Hindlimb muscle (tissue), 1 donor: Measurements from ENCODE around the gene MSRB2. TPM values are rescaled to one million over a fixed set of nuclear protein-coding genes. Genes with fewer than 3 reads are reported as not detected.
"Not testable (repeated sequence)": the region's sequence is repeated elsewhere in the genome, so short reads cannot be mapped to it uniquely, and the experiment has no call there.

Source experiments
- DNase-seq: peaks from one replicate; pipeline ENCODE4 v3.0.0-alpha.2; 2013
- polyA plus RNA-seq: library from polyadenylated mRNA; unstranded; fragments of 120-200 nt; gene quantifications from one replicate; pipeline ENCODE4 v1.2.1, GENCODE V29; 2013; ENCODE audit not compliant: insufficient read length

Gene MSRB2
- polyA plus RNA-seq, 1 donor, result 57.7 TPM

DNA sequence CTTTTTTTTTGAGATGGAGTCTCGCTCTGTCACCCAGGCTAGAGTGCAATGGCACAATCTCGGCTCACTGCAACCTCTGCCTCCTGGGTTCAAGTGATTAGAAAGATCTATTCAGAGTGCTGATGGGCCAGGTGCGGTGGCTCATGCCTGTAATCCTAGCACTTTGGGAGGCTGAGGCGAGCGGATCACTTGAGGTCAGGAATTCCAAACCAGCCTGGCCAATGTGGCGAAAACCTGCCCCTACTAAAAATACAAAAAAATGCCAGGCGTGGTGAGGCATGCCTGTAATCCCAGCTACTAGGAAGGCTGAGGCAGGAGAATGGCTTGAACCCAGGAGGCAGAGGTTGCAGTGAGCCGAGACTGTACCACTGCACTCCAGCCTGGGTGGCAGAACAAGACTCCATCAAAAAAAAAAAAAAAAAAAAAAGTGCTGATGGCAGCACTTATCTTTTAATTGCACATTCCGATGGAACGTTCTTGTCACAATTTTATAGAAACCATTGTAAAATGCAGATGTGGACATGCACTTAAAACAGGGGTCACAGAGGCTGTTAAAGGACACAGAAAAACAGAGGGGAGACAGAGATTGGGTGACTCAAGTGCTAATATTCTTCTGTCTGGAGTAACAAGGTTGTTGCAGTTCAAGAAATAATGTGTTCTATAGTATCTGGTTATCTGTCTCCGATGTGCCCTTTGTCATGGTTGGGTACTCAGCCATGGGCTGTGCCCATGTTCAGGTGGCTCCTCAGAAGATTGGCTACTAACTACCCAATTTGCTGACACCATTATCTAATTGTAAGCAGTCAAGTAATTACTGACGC, 25.1 kb upstream of the MSRB2 start:
- DNase-seq, result not testable (repeated sequence)

DNA sequence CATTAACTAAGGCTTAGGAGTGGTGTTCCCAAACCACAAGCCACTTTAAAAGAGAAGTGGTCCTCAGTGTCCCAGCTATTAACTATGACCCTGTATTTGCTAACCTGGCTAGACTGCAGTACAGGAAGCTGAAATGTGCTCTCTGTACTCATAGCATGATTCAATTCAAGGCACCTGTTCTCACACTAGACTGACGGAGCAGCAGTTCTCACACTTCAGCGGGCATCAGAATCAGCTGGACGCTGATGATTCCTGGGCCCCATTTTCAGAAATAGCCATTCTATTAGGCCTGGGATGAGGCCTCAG, 24.5 kb upstream of the MSRB2 start:
- no peak for DNase-seq

DNA sequence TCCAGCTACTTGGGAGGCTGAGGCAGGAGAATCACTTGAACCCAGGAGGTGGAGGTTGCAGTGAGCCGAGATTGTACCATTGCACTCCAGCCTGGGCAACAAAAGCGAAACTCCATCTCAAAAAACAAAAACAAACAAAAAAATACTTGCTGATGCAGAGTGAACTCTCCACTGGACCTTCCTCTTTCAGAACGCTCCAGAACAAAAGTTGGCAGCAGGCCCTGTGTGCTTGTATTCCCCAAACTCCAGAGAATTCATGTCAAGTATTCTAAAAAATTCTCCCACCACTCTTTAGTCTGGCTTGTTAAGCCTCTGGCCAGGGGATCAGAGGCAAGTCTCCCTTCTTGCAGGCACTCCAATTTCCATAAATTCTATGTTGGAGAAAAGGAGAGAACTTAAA, 22.8 kb upstream of the MSRB2 start:
- DNase-seq, result peak; percentile 19

DNA sequence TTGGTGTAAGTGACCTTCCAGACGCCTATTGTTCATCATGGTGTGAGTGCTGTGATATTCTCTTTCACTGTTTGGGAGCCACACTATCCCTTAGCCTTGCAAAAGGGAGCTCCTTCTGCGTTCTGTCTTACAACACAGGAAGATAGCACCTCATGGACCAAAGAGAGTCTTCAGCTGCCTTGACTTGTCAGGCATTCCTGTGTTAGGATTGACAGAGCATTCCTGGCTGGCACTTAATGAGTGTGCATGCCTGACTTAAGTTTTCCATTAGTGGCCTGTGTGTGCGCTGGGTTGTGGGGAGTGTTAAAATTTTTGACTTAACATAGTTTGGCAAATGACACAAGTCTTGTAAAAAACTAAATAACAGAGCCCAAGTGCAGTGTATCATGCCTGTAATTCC, 21.9 kb upstream of the MSRB2 start:
- no peak for DNase-seq

DNA sequence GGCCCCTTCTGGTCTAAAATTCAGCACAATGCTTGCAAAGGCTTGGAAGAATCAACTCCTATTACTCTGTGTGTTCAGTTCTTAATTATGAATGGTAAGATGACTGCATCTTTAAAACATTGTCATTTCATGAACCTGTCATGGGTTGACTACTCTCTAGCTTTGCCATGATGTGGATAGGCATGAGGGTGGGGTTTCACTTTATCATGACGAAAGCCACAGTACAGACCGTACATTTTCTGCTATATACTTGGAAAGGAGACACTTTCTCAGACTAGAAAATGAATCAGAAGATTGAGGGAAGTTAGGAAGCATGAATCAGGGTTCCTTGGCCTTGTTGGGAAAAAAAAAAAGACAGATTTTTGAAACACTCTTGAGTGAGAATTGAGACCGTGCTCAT, 19.7 kb upstream of the MSRB2 start:
- no peak for DNase-seq

DNA sequence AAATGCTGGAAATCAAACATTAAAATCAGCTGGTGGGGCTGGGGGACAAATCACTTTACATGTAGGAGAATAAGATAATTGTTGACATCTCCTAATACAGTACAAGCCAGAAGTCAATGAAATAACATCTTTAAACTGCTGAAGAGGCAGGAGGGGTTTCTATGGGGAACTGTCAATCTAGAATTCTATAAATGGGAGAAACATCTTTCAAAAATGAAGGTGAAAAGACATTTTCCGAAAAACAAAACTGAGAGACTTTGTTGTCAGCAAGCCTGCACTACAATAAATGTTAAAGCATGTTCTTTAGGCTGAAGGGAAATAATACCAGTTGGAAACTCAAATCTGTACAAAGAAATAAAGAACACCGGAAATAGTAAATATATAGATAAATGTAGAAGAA, 17.3 kb upstream of the MSRB2 start:
- DNase-seq, result no peak

DNA sequence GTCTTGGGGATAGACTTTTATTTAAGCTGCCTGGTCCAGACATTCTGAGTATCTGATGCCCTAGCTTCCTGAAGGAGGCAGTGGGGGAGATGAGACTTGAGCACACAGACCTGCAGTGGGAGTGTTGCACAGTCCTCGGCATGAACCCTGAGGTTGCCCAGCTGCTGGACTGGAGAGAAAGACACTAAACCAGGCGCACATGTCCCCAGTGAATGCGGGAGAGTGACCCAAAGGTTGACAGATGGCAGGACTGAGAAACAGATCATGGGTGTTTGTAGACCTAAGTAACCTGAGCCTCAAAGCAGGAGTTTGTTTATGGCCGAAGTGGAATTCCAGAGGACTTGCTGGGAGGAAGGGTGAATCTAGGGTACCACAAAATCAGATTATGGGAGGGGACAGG, 15.7 kb upstream of the MSRB2 start:
- no peak for DNase-seq

DNA sequence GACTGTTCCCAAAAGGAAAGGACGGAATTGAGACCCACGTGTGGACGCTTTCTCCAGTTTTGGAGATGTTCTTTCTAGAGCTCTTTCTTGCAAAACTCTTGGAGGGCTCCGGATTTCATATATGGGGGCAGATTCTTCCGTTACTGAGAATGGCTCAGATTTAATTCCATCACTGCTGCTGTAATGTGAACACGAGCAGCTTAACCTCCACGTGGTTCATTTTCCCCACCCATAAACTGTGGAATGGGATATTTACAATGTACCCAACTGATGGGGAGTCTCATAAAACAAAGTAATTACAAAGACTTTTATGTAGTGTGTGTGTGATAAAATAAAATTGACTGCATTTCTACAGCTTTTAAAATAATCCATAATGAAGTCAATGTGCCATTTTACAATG, 15.1 kb upstream of the MSRB2 start:
- no peak for DNase-seq

DNA sequence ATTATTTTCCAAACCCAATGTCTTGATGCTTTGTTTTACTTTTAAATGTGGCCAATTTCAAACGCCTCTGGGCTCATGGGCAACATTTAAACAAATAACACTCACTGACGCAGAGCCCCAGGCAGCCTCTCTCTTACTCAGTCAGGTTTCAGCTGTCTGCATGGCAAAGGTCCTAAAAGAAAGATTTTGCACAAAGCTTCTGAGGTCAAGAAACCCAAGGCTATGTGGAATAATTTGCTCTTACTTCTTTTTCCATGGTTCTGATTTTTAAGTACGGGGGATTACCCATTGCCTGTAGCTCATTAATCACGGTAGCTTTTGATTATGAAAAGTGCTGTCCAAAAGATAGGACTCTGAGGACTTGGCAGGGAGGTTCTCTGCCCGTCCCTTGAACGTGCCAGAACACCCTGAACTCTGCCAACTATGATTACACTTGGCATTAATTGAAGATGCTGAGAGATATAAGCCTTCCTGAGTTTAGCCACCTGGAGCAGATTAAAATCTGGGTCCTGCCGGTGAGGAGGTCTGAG, 14.1 kb upstream of the MSRB2 start:
- DNase-seq, result peak; percentile 24

DNA sequence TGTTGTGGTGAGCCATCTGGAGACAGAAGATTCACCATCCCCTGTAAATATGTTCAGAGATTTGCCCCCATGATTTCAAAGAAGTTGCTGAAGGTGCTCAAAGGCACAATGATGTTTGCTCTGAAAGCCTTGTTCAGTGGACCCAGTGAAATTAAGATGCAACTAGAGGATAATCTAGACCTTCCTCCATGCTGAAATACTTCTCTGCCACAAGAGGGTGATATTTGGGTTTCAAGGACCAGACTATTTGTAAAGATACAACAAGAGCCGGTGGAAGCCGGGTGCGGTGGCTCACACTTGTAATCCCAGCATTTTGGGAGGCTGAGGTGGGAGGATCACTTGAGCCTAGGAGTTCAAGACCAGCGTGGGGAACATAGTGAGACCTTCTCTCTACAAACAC, 13.5 kb upstream of the MSRB2 start:
- DNase-seq, result no peak

DNA sequence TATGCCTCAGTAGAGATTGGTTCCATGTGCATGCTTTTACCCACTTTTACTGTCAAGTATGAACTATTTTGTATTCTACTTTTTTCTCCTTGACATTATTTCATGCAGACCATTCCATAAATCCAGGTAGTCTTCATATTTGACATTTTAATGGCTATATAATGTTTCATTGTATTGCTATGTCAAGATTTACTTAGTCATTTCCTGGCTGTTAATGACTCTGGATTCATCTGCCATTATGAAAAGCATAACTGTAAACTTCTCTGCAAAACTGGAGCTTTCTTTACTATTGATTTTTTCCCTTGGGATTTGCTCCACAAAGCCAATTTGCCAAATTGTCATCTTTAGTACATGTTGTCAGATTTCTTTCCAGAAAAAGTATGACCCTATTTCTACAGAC, 6.8 kb upstream of the MSRB2 start:
- DNase-seq, result no peak

DNA sequence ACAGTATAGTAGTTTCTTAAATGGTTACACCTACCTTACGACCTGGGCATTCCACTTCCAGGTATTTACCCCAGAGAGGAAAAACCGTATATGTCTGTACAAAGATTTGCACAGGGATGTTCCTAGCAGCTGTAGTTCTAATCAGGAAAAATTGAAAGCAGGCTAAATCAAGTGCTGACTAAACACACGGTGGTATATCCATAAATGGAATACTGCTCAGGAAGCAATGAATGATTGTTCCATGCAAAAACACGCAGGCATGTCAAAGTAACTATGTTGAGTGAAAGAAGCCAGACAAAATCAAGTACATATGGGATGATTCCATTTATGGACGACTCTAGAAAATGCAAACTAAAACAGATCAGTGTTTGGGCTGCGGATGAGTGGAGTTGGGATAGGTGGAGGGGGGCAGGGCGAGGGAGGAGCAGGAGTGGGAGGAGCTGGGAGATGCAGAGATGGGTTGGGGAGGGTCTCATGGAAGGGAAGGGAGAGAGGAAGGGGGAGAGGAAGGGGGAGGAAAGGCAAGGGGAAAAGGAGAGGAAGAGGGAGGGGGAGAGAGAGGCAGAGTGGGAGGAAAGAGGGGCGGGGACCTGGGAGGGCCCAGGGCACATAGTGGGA, 484 bp upstream of the MSRB2 start:
- no peak for DNase-seq

DNA sequence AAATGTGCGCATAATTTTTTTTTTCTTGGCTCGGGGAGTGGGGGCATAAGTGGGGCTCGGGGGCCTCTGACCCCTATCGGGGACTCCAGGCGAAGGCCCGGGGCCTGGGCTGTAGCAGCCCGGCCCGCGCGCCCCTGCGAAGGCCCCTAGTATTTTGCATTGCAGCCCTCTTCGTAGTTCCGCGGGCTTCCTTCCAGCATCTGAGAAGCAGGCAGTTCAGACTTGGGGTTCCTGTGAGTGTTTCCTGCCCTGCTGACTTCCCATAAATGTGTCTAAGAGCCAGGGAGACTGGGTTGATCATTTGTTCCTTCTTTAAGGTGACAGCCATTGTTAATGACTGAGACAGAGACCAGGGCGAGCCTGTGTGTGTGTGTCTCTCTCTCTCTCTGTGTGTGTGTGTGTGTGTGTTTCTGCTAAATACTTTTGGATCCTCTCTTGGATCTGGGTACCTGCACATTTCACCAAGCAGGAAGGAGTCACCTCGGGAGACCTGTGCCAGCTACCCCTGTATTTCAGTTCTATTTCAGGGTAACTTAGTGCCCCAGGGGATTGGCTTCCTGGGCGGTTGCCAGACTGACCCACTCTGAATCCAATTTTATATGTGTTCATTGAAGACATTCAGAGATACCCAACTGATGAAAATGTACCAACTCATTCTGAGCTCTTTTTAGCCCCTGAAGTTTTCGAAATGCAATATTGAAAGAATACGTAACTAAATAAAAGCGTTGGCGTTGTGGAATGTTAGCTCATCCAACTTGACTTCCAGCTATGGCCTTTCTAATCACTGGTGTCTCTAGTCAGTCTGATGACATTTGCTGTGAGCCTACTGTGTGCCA, 805 bp downstream of the MSRB2 start:
- DNase-seq, result peak; percentile 76

DNA sequence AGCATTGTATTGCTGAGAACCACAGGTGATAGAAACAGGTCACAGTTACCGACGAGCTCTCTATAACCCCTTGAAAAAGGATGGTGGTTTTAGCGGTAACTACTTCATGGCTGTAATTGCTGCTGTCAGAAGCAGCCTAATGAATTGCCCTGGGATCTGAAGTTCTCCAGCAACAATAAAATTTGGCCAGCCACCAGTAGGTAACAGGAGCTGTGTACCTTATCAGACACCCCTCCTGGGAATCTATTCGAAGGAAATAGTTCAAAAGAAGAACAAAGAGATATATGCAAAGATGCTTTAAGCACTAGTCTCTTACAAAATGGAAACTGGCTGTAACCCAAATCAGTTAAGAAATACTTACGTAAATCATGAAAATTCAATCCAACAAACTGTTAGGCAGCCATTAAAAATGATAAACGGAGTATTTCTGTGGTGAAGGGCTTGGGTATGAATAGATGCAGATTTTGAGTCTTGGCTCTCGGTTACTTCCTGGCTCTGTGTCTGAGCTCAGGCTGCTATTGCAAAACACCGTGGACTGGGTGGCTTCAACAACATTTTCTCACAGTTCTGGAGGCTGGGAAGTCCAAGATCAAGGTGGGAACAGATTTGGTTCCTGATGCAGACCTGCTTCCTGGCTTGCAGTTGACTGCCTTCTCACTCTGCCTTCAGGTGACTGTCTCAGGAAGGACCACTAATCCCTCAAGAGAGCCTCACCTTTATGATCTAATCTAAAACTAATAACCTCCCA, 1.6 kb downstream of the MSRB2 start:
- DNase-seq, result no peak

DNA sequence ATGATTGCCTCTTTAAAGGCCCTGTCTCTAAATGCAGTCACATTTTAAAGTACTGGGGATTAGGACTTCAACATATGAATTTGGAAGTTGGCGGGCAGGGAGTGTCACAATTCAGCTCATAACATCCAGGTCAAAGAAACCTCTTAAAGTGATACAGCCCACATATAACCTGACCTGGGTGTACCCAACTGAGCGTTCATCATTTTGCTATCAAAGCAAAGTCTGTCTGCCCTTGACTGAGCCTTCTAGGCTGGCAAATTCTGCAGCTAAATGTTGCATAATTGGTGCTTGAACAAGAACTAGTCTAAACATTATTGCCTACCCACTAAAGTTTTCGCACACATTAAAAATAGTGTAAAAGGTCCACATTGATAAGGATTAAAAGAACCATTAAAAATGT, 3.7 kb downstream of the MSRB2 start:
- DNase-seq, result no peak

DNA sequence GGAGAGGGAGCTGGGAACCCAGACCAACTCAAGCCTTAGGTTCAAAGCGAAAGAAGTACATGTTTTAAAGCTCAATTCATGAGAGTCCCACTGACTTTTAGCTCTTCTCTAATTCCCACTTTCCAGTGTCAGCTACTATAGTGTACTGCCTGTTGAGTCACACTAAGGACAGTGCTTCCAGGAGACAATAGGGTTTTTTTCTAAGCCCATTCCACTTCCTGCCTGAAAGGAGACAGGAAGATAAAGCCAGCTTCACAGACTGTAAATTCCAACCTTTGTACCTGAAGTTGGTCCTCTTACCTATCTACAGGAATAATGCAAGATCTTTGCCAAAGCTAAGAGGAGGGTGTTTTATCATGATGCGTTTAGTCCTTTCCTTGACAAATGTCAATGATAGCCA, 4.4 kb downstream of the MSRB2 start:
- DNase-seq, result no peak

DNA sequence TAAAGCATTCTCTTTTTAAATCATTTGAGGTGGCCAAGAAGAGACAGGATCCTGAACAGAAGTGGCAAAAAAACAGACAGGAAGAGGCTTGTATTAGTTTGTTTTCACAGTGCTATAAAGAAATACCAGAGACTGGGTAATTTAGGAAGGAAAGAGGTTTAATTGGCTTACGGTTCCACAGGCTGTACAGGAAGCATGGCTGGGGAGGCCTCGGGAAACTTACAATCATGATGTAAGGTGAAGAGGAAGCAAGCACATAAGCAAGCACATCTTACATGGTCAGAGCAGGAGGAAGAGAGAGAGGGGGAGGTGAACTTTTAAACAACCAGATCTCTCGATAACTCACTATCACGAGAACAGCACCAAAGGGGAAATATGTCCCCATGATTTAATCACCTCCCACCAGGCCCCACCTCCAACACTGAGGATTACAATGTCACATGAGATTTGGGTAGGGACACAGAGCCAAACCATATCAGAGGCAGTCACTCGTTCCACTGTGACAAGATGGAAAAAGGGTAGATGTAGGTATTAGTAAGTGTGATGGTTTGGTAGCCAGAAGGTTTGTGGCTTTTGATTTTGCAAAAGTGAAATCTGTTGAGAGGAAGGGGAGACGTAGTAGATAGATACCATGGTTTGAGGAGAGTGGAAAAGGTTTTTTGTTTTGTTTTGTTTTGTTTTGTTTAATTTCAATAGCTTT, 5.1 kb downstream of the MSRB2 start:
- DNase-seq, result no peak

DNA sequence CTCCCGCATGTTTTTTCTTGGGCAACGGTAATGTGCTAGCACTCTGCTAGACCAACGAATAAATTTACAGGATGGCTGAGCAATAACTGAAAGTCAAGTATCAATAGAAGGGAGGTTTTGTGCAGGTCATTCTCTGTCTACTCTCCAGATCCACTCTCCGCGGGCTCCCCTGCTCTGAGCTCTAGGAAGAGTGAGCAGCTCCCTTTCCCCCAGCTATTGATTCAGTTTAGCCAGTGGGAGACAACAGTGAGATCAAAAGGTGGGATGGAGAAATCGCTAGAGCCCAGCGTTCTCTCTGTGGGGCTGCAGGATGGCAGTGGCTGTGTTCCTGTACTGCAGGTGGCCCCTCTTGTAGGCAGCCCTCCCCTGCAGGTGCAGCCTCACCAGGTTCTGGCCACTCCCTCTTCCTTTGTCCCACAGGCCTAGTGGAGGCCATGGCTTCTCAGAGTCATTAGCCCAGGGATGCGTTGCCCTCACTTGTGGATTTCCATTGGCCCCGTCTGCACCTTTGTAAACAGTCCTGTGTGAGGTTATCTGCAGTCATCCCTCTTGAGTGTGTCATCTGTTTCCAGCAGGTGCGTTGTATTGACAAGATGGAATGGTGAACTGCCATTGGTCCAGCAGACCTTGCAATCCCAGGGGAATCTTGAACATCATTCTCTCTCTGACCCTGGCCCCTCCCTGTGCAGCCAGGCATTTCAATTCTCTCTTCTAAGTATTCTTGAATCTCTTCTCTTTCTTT, 11.1 kb downstream of the MSRB2 start:
- DNase-seq, result no peak

DNA sequence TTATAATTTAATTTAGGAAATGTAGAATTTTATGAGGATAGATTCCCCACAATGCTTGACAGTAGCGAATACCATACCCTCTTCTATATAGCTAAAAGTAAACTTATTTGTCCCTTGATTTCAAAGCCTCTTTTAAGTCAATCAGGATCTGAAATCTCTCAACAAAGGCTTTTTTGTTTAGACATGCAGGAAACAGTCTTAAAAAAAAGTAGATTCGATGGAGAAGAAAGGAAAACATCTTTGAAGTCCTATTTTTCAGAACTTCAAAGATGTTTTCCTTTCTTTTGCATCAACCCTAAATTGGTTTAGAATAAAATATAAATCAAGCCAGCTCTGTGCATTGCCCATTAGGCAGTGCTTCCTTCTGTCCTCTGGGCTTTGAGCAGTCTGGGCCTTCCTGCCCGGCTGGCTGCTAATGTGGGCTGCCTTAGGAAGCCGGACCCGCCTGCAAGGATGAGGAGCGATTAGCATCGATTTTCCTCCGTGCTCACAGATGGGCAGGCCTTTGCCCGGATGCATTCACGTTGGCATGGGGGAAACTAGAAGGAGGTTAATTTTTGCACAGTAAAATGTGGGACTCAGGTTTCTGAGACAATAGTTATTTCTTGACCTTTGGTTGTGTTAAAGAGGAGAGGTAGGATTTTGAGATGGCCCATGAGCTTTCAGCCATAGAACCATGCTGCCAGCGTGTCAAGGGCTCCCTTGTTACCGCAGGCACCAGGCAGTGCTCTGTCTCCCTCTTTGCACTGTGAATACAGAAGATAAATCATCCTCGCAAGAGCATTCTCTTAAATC, 15.5 kb downstream of the MSRB2 start:
- DNase-seq, result no peak

DNA sequence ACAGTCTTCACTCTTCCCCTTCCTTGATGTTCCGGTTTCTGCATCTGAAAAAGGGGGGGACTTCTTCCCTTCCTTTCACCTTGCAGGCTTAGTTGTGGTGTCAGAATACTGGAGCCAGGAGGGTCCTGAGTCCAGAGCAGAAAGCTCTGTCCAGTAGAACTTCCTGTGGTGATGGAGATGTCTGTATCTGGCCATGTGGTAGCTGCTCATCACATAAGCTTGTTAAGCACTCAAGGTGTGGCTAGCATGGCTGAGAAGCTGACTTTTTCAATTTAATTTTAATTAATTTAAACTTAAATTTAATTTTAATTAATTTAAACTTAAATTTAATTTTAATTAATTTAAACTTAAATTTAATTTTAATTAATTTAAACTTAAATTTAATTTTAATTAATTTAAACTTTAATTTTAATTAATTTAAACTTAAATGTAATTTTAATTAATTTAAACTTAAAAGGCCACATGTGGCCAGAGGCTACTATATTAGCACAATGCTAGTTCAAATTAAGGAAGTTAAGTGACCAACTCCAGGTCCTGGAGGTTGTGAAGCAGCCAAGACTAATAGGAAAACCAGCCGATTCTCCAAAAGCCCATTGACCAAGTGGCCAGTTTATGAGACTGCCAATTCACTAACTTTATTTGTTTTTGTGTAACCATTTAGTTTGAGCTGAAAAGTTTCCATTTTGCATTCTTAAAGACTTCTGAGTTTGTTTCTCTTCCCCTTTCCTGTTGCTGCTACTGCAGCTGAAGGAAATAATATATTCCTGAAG, 16.3 kb downstream of the MSRB2 start:
- no peak for DNase-seq
